KMS-11 (cell line): ENCODE data around the gene PI4KB.

Source experiments
- H2AFZ ChIP-seq: fragments of 200-600 bp; sonication (generic); 2 replicates; pipeline ENCODE4 v1.6.1; 2016; ENCODE audit warnings: antibody characterized with exemption, mixed run types, low read depth
- H3K27ac ChIP-seq: fragments of 200-600 bp; sonication (generic); 2 replicates; pipeline ENCODE4 v1.6.1; 2016; ENCODE audit warnings: mild to moderate bottlenecking, mixed run types
- H3K27me3 ChIP-seq: fragments of 200-600 bp; sonication (generic); 2 replicates; pipeline ENCODE4 v1.6.1; 2017; ENCODE audit warnings: mild to moderate bottlenecking, low read depth, mixed run types, moderate library complexity; ENCODE audit not compliant: insufficient read depth
- H3K36me3 ChIP-seq: fragments of 200-600 bp; sonication (generic); 2 replicates; pipeline ENCODE4 v1.6.1; 2017; ENCODE audit warnings: mild to moderate bottlenecking, mixed run types; ENCODE audit not compliant: insufficient read depth
- H3K4me1 ChIP-seq: fragments of 200-600 bp; sonication (generic); 2 replicates; pipeline ENCODE4 v1.6.1; 2016; ENCODE audit warnings: mild to moderate bottlenecking, low read depth, mixed run types; ENCODE audit not compliant: poor library complexity, severe bottlenecking
- H3K4me2 ChIP-seq: fragments of 200-600 bp; sonication (generic); 2 replicates; pipeline ENCODE4 v1.7.0; 2016; ENCODE audit warnings: mild to moderate bottlenecking, mixed run types
- H3K4me3 ChIP-seq: fragments of 200-600 bp; sonication (generic); IDR thresholded peaks from 2 replicates; pipeline ENCODE4 v1.6.1; 2017; ENCODE audit warnings: low read depth, low read length, mixed read lengths; ENCODE audit not compliant: insufficient read depth
- H3K79me2 ChIP-seq: fragments of 200-600 bp; sonication (generic); 2 replicates; pipeline ENCODE4 v1.6.1; 2016; ENCODE audit warnings: low read depth, mixed run types; ENCODE audit not compliant: insufficient read depth
- H3K9ac ChIP-seq: fragments of 200-600 bp; sonication (generic); 2 replicates; pipeline ENCODE4 v1.6.1; 2016; ENCODE audit warnings: mild to moderate bottlenecking, mixed run types
- H4K20me1 ChIP-seq: fragments of 200-600 bp; sonication (generic); 2 replicates; pipeline ENCODE4 v1.6.1; 2016; ENCODE audit warnings: mild to moderate bottlenecking, mixed run types; ENCODE audit not compliant: insufficient read depth
- TF ChIP-seq, protein P1 (sequence below): fragments of 200-600 bp; sonication (generic); conservative IDR thresholded peaks from 2 replicates; pipeline ENCODE4 v1.6.1; 2017; ENCODE audit warnings: low read depth, mild to moderate bottlenecking, antibody characterized with exemption, low read length, moderate library complexity, mixed read lengths

Gene PI4KB

GRCh38 chr1:151346769-151347522, 19.7 kb upstream of the PI4KB start, which contains the start of gene RFX5:
Gene RFX5 (minus strand): TSS chr1:151347252. CDS start chr1:151346320, 932 bp downstream.
- Histone ChIP-seq H3K79me2 (peaks cover 16% of the 10 kb centered on the region), H3K9ac (peak within 1 kb of the TSS; percentile 81), H3K27ac (peak within 1 kb of the TSS; percentile 78), H4K20me1 (no peaks in the 10 kb centered on the region), H3K4me1 (peaks cover 22% of the 10 kb centered on the region), H2AFZ (peak within 1 kb of the TSS; percentile 70), H3K4me3 (peak within 1 kb of the TSS; percentile 97), H3K27me3 (no peaks in the 10 kb centered on the region), H3K4me2 (peak within 1 kb of the TSS; percentile 96), H3K36me3 (peaks cover 10% of the 10 kb centered on the region; the same call in 1 of the 2 replicates)
- TF ChIP-seq, protein P1, sequence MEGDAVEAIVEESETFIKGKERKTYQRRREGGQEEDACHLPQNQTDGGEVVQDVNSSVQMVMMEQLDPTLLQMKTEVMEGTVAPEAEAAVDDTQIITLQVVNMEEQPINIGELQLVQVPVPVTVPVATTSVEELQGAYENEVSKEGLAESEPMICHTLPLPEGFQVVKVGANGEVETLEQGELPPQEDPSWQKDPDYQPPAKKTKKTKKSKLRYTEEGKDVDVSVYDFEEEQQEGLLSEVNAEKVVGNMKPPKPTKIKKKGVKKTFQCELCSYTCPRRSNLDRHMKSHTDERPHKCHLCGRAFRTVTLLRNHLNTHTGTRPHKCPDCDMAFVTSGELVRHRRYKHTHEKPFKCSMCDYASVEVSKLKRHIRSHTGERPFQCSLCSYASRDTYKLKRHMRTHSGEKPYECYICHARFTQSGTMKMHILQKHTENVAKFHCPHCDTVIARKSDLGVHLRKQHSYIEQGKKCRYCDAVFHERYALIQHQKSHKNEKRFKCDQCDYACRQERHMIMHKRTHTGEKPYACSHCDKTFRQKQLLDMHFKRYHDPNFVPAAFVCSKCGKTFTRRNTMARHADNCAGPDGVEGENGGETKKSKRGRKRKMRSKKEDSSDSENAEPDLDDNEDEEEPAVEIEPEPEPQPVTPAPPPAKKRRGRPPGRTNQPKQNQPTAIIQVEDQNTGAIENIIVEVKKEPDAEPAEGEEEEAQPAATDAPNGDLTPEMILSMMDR, result 0 out of 2 replicates have a peak, but pooled peaks have one; percentile 2

DNA sequence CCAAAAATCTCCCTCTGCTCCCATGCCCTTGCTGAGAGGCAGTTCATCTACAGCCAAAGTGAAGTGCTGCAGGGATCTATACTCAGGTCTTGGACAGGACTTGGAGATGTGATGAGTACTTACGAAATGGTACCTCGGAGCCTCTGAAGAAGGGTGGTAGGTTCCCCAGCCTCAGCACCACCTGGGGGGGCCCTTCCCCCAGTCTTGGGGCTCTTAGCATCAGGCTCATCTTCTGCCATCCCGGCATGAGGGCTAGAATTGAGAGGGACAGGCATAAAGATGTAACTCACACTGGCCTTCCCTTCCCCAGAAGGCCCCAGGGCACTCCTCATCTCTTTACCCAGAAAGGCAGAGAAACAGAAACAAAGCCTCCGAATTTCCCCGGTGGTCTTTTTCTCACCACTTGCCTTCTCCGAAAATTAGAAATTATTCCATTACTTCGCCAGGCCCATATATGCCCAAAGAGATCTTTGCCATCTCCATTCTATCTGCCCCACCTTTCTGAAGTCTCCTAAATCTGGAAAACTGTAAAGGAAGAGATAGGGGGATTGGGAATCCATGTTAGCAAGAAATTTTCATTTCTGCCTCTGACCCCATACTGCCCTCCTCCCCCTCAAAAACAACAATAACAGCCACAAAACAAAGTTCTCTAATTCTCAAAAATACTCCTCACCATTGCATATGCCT, 19.0 kb upstream of the PI4KB start:
- peak overlapping the region; percentile 78 for H3K27ac ChIP-seq
- H3K4me2 ChIP-seq, result peak overlapping the region; percentile 96
- H4K20me1 ChIP-seq, result no peaks in the 10 kb centered on the region
- peaks cover 10% of the 10 kb centered on the region; the same call in 1 of the 2 replicates for H3K36me3 ChIP-seq
- H2AFZ ChIP-seq, result peak overlapping the region; percentile 44
- TF ChIP-seq, protein P1, result peak; percentile 30
- H3K9ac ChIP-seq, result peak overlapping the region; percentile 81
- peaks cover 16% of the 10 kb centered on the region for H3K79me2 ChIP-seq
- no peaks in the 10 kb centered on the region for H3K27me3 ChIP-seq
- peak overlapping the region; percentile 97 for H3K4me3 ChIP-seq
- peaks cover 29% of the 10 kb centered on the region for H3K4me1 ChIP-seq

DNA sequence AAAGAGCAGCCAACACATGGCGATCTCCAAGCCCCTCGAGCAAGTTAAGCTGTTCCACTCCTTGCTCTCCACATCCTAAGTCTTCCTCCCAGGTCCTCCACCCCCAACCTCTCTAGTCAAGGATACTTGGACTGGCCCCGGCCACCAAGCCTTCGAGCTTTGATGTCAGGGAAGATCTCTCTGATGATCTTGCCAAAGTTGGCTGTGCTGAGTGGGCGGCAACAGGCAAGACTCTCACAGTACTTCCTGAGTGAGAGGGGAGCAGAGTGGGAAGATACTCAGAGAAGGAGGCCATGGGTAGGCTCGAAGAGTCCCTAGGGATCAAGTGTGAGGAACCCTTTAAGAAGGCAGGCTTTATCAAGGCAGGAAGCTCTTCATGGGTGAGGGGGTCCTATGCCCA, 17.1 kb upstream of the PI4KB start:
- Histone ChIP-seq H4K20me1 (no peaks in the 10 kb centered on the region), H2AFZ (no peak overlapping the region), H3K27me3 (no peaks in the 10 kb centered on the region), H3K4me1 (peaks cover 45% of the 10 kb centered on the region), H3K9ac (no peak overlapping the region), H3K36me3 (peaks cover 10% of the 10 kb centered on the region; the same call in 1 of the 2 replicates), H3K79me2 (peaks cover 16% of the 10 kb centered on the region), H3K27ac (no peak overlapping the region), H3K4me2 (no peak overlapping the region), H3K4me3 (no peak overlapping the region)
- TF ChIP-seq, protein P1, result no peak

DNA sequence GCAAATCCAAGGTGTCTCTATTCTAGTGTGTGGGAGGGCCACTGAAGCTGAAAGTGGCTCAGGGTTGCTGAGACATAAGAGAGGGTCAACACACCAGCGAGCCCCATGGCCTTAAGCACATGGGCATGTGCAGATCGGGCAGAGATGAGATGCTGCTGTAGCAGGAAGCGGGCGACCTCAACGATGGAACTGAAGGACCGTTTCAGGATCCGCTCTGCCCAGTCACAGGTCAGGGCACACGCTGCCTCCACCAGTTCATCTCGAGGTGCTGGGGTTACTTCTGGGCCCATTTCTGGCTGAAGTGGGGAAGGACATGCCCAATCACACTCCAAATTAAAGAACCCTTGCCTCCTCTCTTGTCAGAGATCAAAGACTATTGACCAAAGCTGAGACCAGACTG, 16.4 kb upstream of the PI4KB start:
- Histone ChIP-seq H3K4me1 (peaks cover 45% of the 10 kb centered on the region), H3K4me3 (no peak overlapping the region), H3K36me3 (peaks cover 10% of the 10 kb centered on the region; the same call in 1 of the 2 replicates), H3K27me3 (no peaks in the 10 kb centered on the region), H3K27ac (no peak overlapping the region), H4K20me1 (no peaks in the 10 kb centered on the region), H3K9ac (no peak overlapping the region), H2AFZ (no peak overlapping the region), H3K4me2 (no peak overlapping the region), H3K79me2 (peaks cover 16% of the 10 kb centered on the region)
- TF ChIP-seq, protein P1, result no peak
